Spleen (tissue), 7 donors: ENCODE data around the gene TMEM207.

Experiments
- POLR2A ChIP-seq, 3 donors: fragments of 450-650 bp; IDR thresholded peaks; one replicate each; pipeline ENCODE4 v1.5.1; 2017; ENCODE audit warnings: antibody characterized with exemption in 3 of 3, mild to moderate bottlenecking in 1 of 3
- TF ChIP-seq, protein P1 (sequence below), 11 experiments: fragments of 200-600 bp in 7 of 11; fragments of 450-650 bp in 4 of 11; sonication (generic) in 4 of 11; IDR thresholded peaks in 8 of 11; conservative IDR thresholded peaks in 3 of 11; 1 replicate in 7 of 11; 2 replicates in 4 of 11; pipeline versions ENCODE4 v1.4.0 to v1.8.0; 2016 to 2021; ENCODE audit warnings: antibody characterized with exemption in 11 of 11, inconsistent platforms in 4 of 11, mild to moderate bottlenecking in 1 of 11
- donor health status: DM: no; HTN: no; CAD: no; lungs with moderate emphysema.
- donor health status: DM: no; HTN: no; CAD: no.
- donor health status: DM: no; HTN: no; CAD: no.

DNA sequence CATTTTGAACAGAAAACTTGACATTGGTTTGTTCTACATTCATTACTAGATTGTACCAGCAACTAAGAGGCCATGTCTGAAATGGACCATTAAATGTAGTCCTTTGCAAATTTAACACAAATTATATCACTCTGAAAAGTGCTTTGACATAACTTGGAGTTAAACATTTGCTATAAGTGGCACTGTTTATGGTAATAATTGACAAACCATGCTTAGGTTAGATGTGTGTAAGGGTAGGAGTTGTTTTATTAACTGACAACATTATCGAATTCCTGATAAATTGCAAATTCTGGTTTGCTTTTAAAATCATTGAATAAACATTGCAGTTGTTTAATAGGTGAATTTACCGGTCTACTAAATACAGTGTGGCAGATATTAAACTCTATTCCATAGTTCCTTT is 6.1 kb upstream of the TMEM207 start:
- TF ChIP-seq, protein P1, sequence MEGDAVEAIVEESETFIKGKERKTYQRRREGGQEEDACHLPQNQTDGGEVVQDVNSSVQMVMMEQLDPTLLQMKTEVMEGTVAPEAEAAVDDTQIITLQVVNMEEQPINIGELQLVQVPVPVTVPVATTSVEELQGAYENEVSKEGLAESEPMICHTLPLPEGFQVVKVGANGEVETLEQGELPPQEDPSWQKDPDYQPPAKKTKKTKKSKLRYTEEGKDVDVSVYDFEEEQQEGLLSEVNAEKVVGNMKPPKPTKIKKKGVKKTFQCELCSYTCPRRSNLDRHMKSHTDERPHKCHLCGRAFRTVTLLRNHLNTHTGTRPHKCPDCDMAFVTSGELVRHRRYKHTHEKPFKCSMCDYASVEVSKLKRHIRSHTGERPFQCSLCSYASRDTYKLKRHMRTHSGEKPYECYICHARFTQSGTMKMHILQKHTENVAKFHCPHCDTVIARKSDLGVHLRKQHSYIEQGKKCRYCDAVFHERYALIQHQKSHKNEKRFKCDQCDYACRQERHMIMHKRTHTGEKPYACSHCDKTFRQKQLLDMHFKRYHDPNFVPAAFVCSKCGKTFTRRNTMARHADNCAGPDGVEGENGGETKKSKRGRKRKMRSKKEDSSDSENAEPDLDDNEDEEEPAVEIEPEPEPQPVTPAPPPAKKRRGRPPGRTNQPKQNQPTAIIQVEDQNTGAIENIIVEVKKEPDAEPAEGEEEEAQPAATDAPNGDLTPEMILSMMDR (IDR thresholded peaks at IDR 0.05 in 8 of 11, conservative IDR thresholded peaks at IDR 0.05 in 3 of 11) = no peak
- TF ChIP-seq POLR2A (IDR thresholded peaks at IDR 0.05) = no peak
